ENCODE results near the gene TMEM150C.

The TMEM150C gene

GRCh38 chr4:82584931-82585330 is 23.1 kb upstream of the TMEM150C start:
- Histone ChIP-seq H3K4me1 (ENCODE audit: control insufficient read depth in 1 of 2, insufficient read depth in 1 of 2, low read depth in 1 of 2, low read length in 1 of 2) (no peaks in the 10 kb centered on the region), H3K4me3 (ENCODE audit: low read depth in 1 of 2, low read length in 1 of 2) (no peak overlapping the region), H3K9me3 (no peaks in the 10 kb centered on the region), H3K27me3 (no peaks in the 10 kb centered on the region), H3K36me3 (no peaks in the 10 kb centered on the region), H3K27ac (no peak overlapping the region)
- no peak for TF ChIP-seq CTCF (IDR thresholded peaks at IDR 0.05)

- no peak overlapping the region for H3K4me3 ChIP-seq (ENCODE audit: low read depth in 1 of 2, low read length in 1 of 2)
- no peaks in the 10 kb centered on the region for H3K9me3 ChIP-seq
- TF ChIP-seq CTCF (IDR thresholded peaks at IDR 0.05), result no peak
- no peaks in the 10 kb centered on the region for H3K4me1 ChIP-seq (ENCODE audit: control insufficient read depth in 1 of 2, insufficient read depth in 1 of 2, low read depth in 1 of 2, low read length in 1 of 2)
- H3K27ac ChIP-seq, result no peak overlapping the region
- H3K36me3 ChIP-seq, result no peaks in the 10 kb centered on the region
- H3K27me3 ChIP-seq, result no peaks in the 10 kb centered on the region
Observed at GRCh38 chr4:82583897-82584587, 22.3 kb upstream of the TMEM150C start.

- no peak overlapping the region for H3K27ac ChIP-seq
- H3K36me3 ChIP-seq, result no peaks in the 10 kb centered on the region
- H3K27me3 ChIP-seq, result no peaks in the 10 kb centered on the region
- no peak overlapping the region for H3K4me3 ChIP-seq (ENCODE audit: low read depth in 1 of 2, low read length in 1 of 2)
- no peaks in the 10 kb centered on the region for H3K4me1 ChIP-seq (ENCODE audit: control insufficient read depth in 1 of 2, insufficient read depth in 1 of 2, low read depth in 1 of 2, low read length in 1 of 2)
- TF ChIP-seq CTCF (IDR thresholded peaks at IDR 0.05), result no peak
- no peaks in the 10 kb centered on the region for H3K9me3 ChIP-seq
Observed at GRCh38 chr4:82579932-82580331, 18.1 kb upstream of the TMEM150C start.

GRCh38 chr4:82578935-82579334 is 17.1 kb upstream of the TMEM150C start:
- no peaks in the 10 kb centered on the region for H3K27me3 ChIP-seq
- H3K4me1 ChIP-seq (ENCODE audit: control insufficient read depth in 1 of 2, insufficient read depth in 1 of 2, low read depth in 1 of 2, low read length in 1 of 2), result no peaks in the 10 kb centered on the region
- no peak overlapping the region for H3K27ac ChIP-seq
- no peak overlapping the region for H3K4me3 ChIP-seq (ENCODE audit: low read depth in 1 of 2, low read length in 1 of 2)
- H3K36me3 ChIP-seq, result no peaks in the 10 kb centered on the region
- no peak for TF ChIP-seq CTCF (IDR thresholded peaks at IDR 0.05)
- H3K9me3 ChIP-seq, result no peaks in the 10 kb centered on the region

- no peaks in the 10 kb centered on the region for H3K36me3 ChIP-seq
- H3K9me3 ChIP-seq, result no peaks in the 10 kb centered on the region
- H3K4me1 ChIP-seq (ENCODE audit: control insufficient read depth in 1 of 2, insufficient read depth in 1 of 2, low read depth in 1 of 2, low read length in 1 of 2), result no peaks in the 10 kb centered on the region
- H3K27me3 ChIP-seq, result no peaks in the 10 kb centered on the region
- H3K27ac ChIP-seq, result no peak overlapping the region
- no peak for TF ChIP-seq CTCF (IDR thresholded peaks at IDR 0.05)
- no peak overlapping the region for H3K4me3 ChIP-seq (ENCODE audit: low read depth in 1 of 2, low read length in 1 of 2)
Observed at GRCh38 chr4:82577451-82577850, 15.7 kb upstream of the TMEM150C start.

All from neutrophil (primary cell).